Stimulated activated CD8-positive, alpha-beta memory T cell treated with anti-CD3 and anti-CD28 coated beads, Interleukin-15, amount 100 ng/mL, for 48 hours (primary cell): Measurements from ENCODE around the gene FAIM2.

Experiments used
- DNase-seq, 2 donors: peaks; one replicate each; pipeline ENCODE4 v3.0.0-alpha.2; 2020; ENCODE audit warnings: low read depth in 2 of 2

FAIM2 gene

GRCh38 chr12:49903700-49904423 is at the start of gene FAIM2:
FAIM2 (minus strand) TSS chr12:49903900; CDS start chr12:49903792, 108 bp downstream.
- DNase-seq, result peak in 1 of 2 donors; percentile 21

GRCh38 chr12:49953151-49953550 is 49.5 kb upstream of the FAIM2 start:
- no peak for DNase-seq

- DNase-seq, result no peak
These were observed 48.8 kb upstream of the FAIM2 start for GRCh38 chr12:49952391-49953055.

GRCh38 chr12:49951411-49952240 is 47.9 kb upstream of the FAIM2 start:
- DNase-seq, result no peak

- no peak for DNase-seq
These were observed 46.9 kb upstream of the FAIM2 start, which contains the start of gene AQP2 for GRCh38 chr12:49950273-49951251. AQP2 (plus strand) TSS chr12:49950737; CDS start chr12:49950831, 94 bp downstream.

GRCh38 chr12:49949866-49950265 is 46.2 kb upstream of the FAIM2 start:
- no peak for DNase-seq

GRCh38 chr12:49948866-49949845 is 45.5 kb upstream of the FAIM2 start:
- DNase-seq, result no peak

- DNase-seq, result no peak
These were observed 44.0 kb upstream of the FAIM2 start for GRCh38 chr12:49947593-49948226.

- DNase-seq, result no peak
These were observed 42.8 kb upstream of the FAIM2 start for GRCh38 chr12:49946497-49946896.

GRCh38 chr12:49946086-49946485 is 42.4 kb upstream of the FAIM2 start:
- no peak for DNase-seq

GRCh38 chr12:49945394-49946080 is 41.8 kb upstream of the FAIM2 start:
- DNase-seq, result peak; percentile 80 to 85

- DNase-seq, result no peak
These were observed 41.0 kb upstream of the FAIM2 start for GRCh38 chr12:49944718-49945117.

- DNase-seq, result no peak
These were observed 40.3 kb upstream of the FAIM2 start for GRCh38 chr12:49944046-49944445.

- DNase-seq, result no peak
These were observed 39.9 kb upstream of the FAIM2 start for GRCh38 chr12:49943625-49943960.

GRCh38 chr12:49942921-49943624 is 39.4 kb upstream of the FAIM2 start:
- no peak for DNase-seq

GRCh38 chr12:49942512-49942893 is 38.8 kb upstream of the FAIM2 start:
- DNase-seq, result no peak

GRCh38 chr12:49941556-49942511 is 38.1 kb upstream of the FAIM2 start:
- no peak for DNase-seq
